Measurements from ENCODE around the gene CT47B1. TPM values are rescaled to one million over a fixed set of nuclear protein-coding genes. Genes with fewer than 3 reads are reported as not detected.
"Not testable (repeated sequence)": the region's sequence is repeated elsewhere in the genome, so short reads cannot be mapped to it uniquely, and the experiment has no call there.

The CT47B1 gene
- total RNA-seq (2021; ENCODE audit: unreplicated experiment) (not detected), Bru-seq, nascent RNA (not detected), BruChase-seq, experiment 1, labeled RNA remaining after a 2-hour chase (not detected), BruChase-seq, experiment 2, labeled RNA remaining after a 6-hour chase (not detected)
- polyA plus RNA-seq (2012; ENCODE audit: insufficient read length): not detected
- long read RNA-seq: 0 reads

GRCh38 chrX:120875766-120876165 is at the start of gene CT47B1:
Gene CT47B1, minus strand, starts transcription at chrX:120875866. Its CDS starts 196 bp downstream, at chrX:120875670.
- intact Hi-C loops (cut with micrococcal nuclease; ENCODE audit: unreplicated experiment): not testable (repeated sequence)

GRCh38 chrX:120874678-120875557 is 748 bp downstream of the CT47B1 start:
- no TSS peak for BruUV-seq (replicated peaks)
- Histone ChIP-seq H3K36me3 (ENCODE audit: control insufficient read depth, insufficient read depth, low read length) (no peaks in the 10 kb centered on the region), H3K27me3 (ENCODE audit: control insufficient read depth, insufficient read depth, low read length) (no peaks in the 10 kb centered on the region), H3K4me3 (ENCODE audit: low read depth in 2 of 2, low read length in 2 of 2) (no peak overlapping the region), H3K27ac (ENCODE audit: low read length) (no peak overlapping the region), H3K9me3 (ENCODE audit: control insufficient read depth, insufficient read depth, low read depth, low read length) (no peaks in the 10 kb centered on the region), H3K4me1 (ENCODE audit: control insufficient read depth, insufficient read depth, low read length) (no peaks in the 10 kb centered on the region)
- in situ Hi-C loops (cut with HindIII; ENCODE audit: low pct_unique_long_range_greater_than_20kb, low sequenced_read_pairs) (no loop called here), intact Hi-C loops (cut with micrococcal nuclease; ENCODE audit: unreplicated experiment) (no loop called here)
- TF ChIP-seq REST (IDR thresholded peaks at IDR 0.05; ENCODE audit: insufficient read depth in 1 of 2, low read depth in 2 of 2, low read length in 1 of 2) (no peak), POLR2AphosphoS5 (IDR thresholded peaks at IDR 0.05; ENCODE audit: low read depth, low read length) (no peak), CTCF (IDR thresholded peaks at IDR 0.05) (no peak), TCF7L2 (IDR thresholded peaks at IDR 0.05; ENCODE audit: low read depth, low read length) (no peak), SIN3A (IDR thresholded peaks at IDR 0.05; ENCODE audit: borderline replicate concordance, insufficient read depth, low read depth, low read length) (no peak)
- CTCF ChIA-PET: no interaction called here
- no peak for ATAC-seq
- no peak for DNase-seq (ENCODE audit: low read depth, low spot score)
- POLR2A ChIA-PET: no interaction called here

More at GRCh38 chrX:120875766-120876165, at the start of gene CT47B1:
- POLR2A ChIA-PET; H3K4me1 ChIP-seq (ENCODE audit: control insufficient read depth, insufficient read depth, low read length); H3K9me3 ChIP-seq (ENCODE audit: control insufficient read depth, insufficient read depth, low read depth, low read length); H3K36me3 ChIP-seq (ENCODE audit: control insufficient read depth, insufficient read depth, low read length); BruUV-seq (replicated peaks); H3K4me3 ChIP-seq (ENCODE audit: low read depth in 2 of 2, low read length in 2 of 2); in situ Hi-C loops (cut with HindIII; ENCODE audit: low pct_unique_long_range_greater_than_20kb, low sequenced_read_pairs); H3K27ac ChIP-seq (ENCODE audit: low read length); DNase-seq (ENCODE audit: low read depth, low spot score); CTCF ChIA-PET; H3K27me3 ChIP-seq (ENCODE audit: control insufficient read depth, insufficient read depth, low read length); ATAC-seq: not testable (repeated sequence)

- DNase-seq (ENCODE audit: low read depth, low spot score) (no peak), ATAC-seq (no peak)
Measured at GRCh38 chrX:120857240-120857639, 18.4 kb downstream of the CT47B1 start.

More at GRCh38 chrX:120857240-120857639, 18.4 kb downstream of the CT47B1 start:
- in situ Hi-C loops (cut with HindIII; ENCODE audit: low pct_unique_long_range_greater_than_20kb, low sequenced_read_pairs): no loop called here
- no peaks in the 10 kb centered on the region for H3K9me3 ChIP-seq (ENCODE audit: control insufficient read depth, insufficient read depth, low read depth, low read length)
- no peak overlapping the region for H3K27ac ChIP-seq (ENCODE audit: low read length)
- H3K27me3 ChIP-seq (ENCODE audit: control insufficient read depth, insufficient read depth, low read length): no peaks in the 10 kb centered on the region
- POLR2A ChIA-PET: no interaction called here
- TF ChIP-seq REST (IDR thresholded peaks at IDR 0.05; ENCODE audit: insufficient read depth in 1 of 2, low read depth in 2 of 2, low read length in 1 of 2): no peak
- TF ChIP-seq SIN3A (IDR thresholded peaks at IDR 0.05; ENCODE audit: borderline replicate concordance, insufficient read depth, low read depth, low read length): no peak
- TF ChIP-seq TCF7L2 (IDR thresholded peaks at IDR 0.05; ENCODE audit: low read depth, low read length): no peak
- TF ChIP-seq CTCF (IDR thresholded peaks at IDR 0.05): no peak
- TF ChIP-seq POLR2AphosphoS5 (IDR thresholded peaks at IDR 0.05; ENCODE audit: low read depth, low read length): no peak
- no peaks in the 10 kb centered on the region for H3K4me1 ChIP-seq (ENCODE audit: control insufficient read depth, insufficient read depth, low read length)
- H3K4me3 ChIP-seq (ENCODE audit: low read depth in 2 of 2, low read length in 2 of 2): no peak overlapping the region
- no TSS peak for BruUV-seq (replicated peaks)
- intact Hi-C loops (cut with micrococcal nuclease; ENCODE audit: unreplicated experiment): no loop called here
- H3K36me3 ChIP-seq (ENCODE audit: control insufficient read depth, insufficient read depth, low read length): no peaks in the 10 kb centered on the region
- CTCF ChIA-PET: no interaction called here
